ENCODE results near the gene PPIL6.

Gene PPIL6

DNA sequence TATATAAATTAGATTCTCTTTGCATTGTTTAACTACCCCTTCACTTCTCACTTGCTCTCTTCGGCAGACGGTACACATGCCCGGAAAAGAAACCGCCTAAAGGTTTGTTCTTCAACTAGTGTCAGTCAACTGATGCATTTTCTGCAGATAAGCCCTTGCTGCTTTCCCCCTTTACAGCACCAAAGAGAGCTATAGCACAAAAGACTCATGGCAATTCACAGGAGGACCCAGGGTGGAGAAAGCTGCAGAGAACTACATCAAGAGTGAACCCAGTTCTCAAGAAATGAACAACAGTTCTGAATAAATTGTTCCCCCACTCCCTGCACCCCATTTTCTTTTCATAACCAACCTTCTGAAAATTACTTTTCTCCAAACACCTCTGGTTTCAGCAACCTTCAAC is 67.1 kb downstream of the PPIL6 start:
- H3K9me3 ChIP-seq (ENCODE audit: control insufficient read depth, low read length) = no peaks in the 10 kb centered on the region
- no peak overlapping the region for H4K8ac ChIP-seq (ENCODE audit: low read length)
- H3K9ac ChIP-seq (ENCODE audit: low read length) = peak overlapping the region; percentile 33
- H2BK5ac ChIP-seq (ENCODE audit: low read depth, low read length, poor library complexity, severe bottlenecking) = no peak overlapping the region
- H3K4me1 ChIP-seq (ENCODE audit: control insufficient read depth, insufficient read depth, low read depth, low read length) = no peaks in the 10 kb centered on the region
- no peak overlapping the region for H2BK12ac ChIP-seq (ENCODE audit: low read length in 2 of 2)
- H3K27ac ChIP-seq (ENCODE audit: low read length, poor library complexity, severe bottlenecking) = no peak overlapping the region
- H3K14ac ChIP-seq (ENCODE audit: low read length in 2 of 2) = no peak overlapping the region
- H2BK120ac ChIP-seq (ENCODE audit: low read depth, low read length) = no peak overlapping the region
- H2BK15ac ChIP-seq (ENCODE audit: low read depth, poor library complexity, severe bottlenecking) = no peak overlapping the region
- DNase-seq = no peak
- peaks cover 9 to 100% of the 10 kb centered on the region in 2 experiments for H3K36me3 ChIP-seq (ENCODE audit: control insufficient read depth in 1 of 2, insufficient read depth in 2 of 2, low read depth in 1 of 2, low read length in 2 of 2)
- H3K4me3 ChIP-seq (ENCODE audit: insufficient read depth in 1 of 2, low read depth in 1 of 2, low read length in 2 of 2) = no peak overlapping the region
- no peaks in the 10 kb centered on the region for H3K27me3 ChIP-seq (ENCODE audit: control insufficient read depth in 1 of 2, insufficient read depth in 1 of 2, low read length in 2 of 2)
- H3K18ac ChIP-seq (ENCODE audit: low read depth in 1 of 2, low read length in 2 of 2) = no peak overlapping the region
- 96% methylated on average over 4 of the region's 4 CpGs for WGBS
- no peak overlapping the region for H2AK5ac ChIP-seq (ENCODE audit: low read length, severe bottlenecking)
- no peak overlapping the region for H3K4me2 ChIP-seq (ENCODE audit: low read length, poor library complexity, severe bottlenecking)
- no peak overlapping the region for H3K4ac ChIP-seq (ENCODE audit: low read depth in 1 of 2, low read length in 2 of 2)
- H2AFZ ChIP-seq (ENCODE audit: low read depth, low read length) = no peak overlapping the region
- H4K91ac ChIP-seq (ENCODE audit: low read length) = no peak overlapping the region
- H3K23ac ChIP-seq (ENCODE audit: low read length in 2 of 2) = no peak overlapping the region
- peaks cover 4% of the 10 kb centered on the region for H3K79me1 ChIP-seq (replicated peaks; ENCODE audit: low read length, poor library complexity, severe bottlenecking)

DNA sequence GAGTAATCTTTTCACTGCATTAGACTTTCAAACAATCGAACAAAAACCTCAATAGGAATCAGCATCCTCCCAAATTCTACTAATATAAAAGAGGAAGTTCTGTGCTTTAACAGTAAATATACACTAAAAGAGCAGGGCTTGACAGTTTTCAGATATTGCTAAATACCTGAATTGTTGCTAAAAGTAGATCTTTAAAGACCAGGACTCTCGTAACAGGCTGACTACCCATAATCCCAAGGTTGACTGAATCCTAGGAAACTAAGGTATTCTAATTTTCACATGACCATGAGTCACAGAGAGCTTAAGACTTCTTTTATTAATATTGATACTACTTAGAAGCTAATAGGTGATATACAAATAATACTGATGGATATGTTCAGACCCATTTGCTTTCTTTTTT is 68.3 kb downstream of the PPIL6 start:
- Histone ChIP-seq H2AFZ (ENCODE audit: low read depth, low read length) (no peak overlapping the region), H3K9ac (ENCODE audit: low read length) (peak overlapping the region; percentile 33), H3K23ac (ENCODE audit: low read length in 2 of 2) (no peak overlapping the region), H2BK12ac (ENCODE audit: low read length in 2 of 2) (no peak overlapping the region), H3K4ac (ENCODE audit: low read depth in 1 of 2, low read length in 2 of 2) (no peak overlapping the region), H3K4me2 (ENCODE audit: low read length, poor library complexity, severe bottlenecking) (no peak overlapping the region), H3K14ac (ENCODE audit: low read length in 2 of 2) (no peak overlapping the region), H3K4me1 (ENCODE audit: control insufficient read depth, insufficient read depth, low read depth, low read length) (no peaks in the 10 kb centered on the region), H3K27ac (ENCODE audit: low read length, poor library complexity, severe bottlenecking) (peak overlapping the region; percentile 2), H4K91ac (ENCODE audit: low read length) (no peak overlapping the region), H4K8ac (ENCODE audit: low read length) (no peak overlapping the region), H2BK15ac (ENCODE audit: low read depth, poor library complexity, severe bottlenecking) (no peak overlapping the region), H3K27me3 (ENCODE audit: control insufficient read depth in 1 of 2, insufficient read depth in 1 of 2, low read length in 2 of 2) (no peaks in the 10 kb centered on the region), H3K79me1 (replicated peaks; ENCODE audit: low read length, poor library complexity, severe bottlenecking) (peaks cover 4% of the 10 kb centered on the region), H3K9me3 (ENCODE audit: control insufficient read depth, low read length) (no peaks in the 10 kb centered on the region), H3K36me3 (ENCODE audit: control insufficient read depth in 1 of 2, insufficient read depth in 2 of 2, low read depth in 1 of 2, low read length in 2 of 2) (peaks cover 9 to 100% of the 10 kb centered on the region in 2 experiments), H2BK5ac (ENCODE audit: low read depth, low read length, poor library complexity, severe bottlenecking) (no peak overlapping the region), H2BK120ac (ENCODE audit: low read depth, low read length) (no peak overlapping the region), H2AK5ac (ENCODE audit: low read length, severe bottlenecking) (no peak overlapping the region), H3K4me3 (ENCODE audit: insufficient read depth in 1 of 2, low read depth in 1 of 2, low read length in 2 of 2) (no peak overlapping the region), H3K18ac (ENCODE audit: low read depth in 1 of 2, low read length in 2 of 2) (no peak overlapping the region)
- 100% methylated on average over 1 of the region's 2 CpGs for WGBS
- DNase-seq = no peak

DNA sequence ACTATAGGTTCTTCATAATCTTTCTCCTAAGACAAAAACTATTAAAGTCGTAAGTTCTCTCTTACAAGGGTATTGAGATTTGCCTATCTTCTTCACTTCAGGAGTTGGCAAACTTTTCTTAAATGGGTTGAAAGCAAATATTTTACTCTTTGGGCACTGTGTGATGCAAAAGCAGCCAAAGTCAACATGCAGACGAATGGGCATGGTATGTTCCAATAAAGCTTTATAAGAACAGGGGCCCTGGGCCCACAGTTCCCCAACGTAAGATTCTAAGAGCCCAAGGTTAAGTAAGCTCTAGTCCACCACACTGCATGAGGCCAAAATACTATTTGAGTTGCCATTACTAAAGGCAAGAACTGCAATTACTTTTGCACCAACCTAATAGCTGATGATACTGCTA is 69.6 kb downstream of the PPIL6 start:
- no peak overlapping the region for H3K4me2 ChIP-seq (ENCODE audit: low read length, poor library complexity, severe bottlenecking)
- peak overlapping the region; percentile 32 for H3K27ac ChIP-seq (ENCODE audit: low read length, poor library complexity, severe bottlenecking)
- no peak overlapping the region for H2AK5ac ChIP-seq (ENCODE audit: low read length, severe bottlenecking)
- no peak overlapping the region for H3K18ac ChIP-seq (ENCODE audit: low read depth in 1 of 2, low read length in 2 of 2)
- H2BK5ac ChIP-seq (ENCODE audit: low read depth, low read length, poor library complexity, severe bottlenecking) = no peak overlapping the region
- no peak overlapping the region for H2BK15ac ChIP-seq (ENCODE audit: low read depth, poor library complexity, severe bottlenecking)
- no peak overlapping the region for H4K91ac ChIP-seq (ENCODE audit: low read length)
- no peak overlapping the region for H2BK12ac ChIP-seq (ENCODE audit: low read length in 2 of 2)
- no peak overlapping the region for H2AFZ ChIP-seq (ENCODE audit: low read depth, low read length)
- H3K4me1 ChIP-seq (ENCODE audit: control insufficient read depth, insufficient read depth, low read depth, low read length) = no peaks in the 10 kb centered on the region
- no peak overlapping the region for H3K23ac ChIP-seq (ENCODE audit: low read length in 2 of 2)
- DNase-seq = no peak
- H3K9me3 ChIP-seq (ENCODE audit: control insufficient read depth, low read length) = no peaks in the 10 kb centered on the region
- H3K14ac ChIP-seq (ENCODE audit: low read length in 2 of 2) = no peak overlapping the region
- no peak overlapping the region for H3K4ac ChIP-seq (ENCODE audit: low read depth in 1 of 2, low read length in 2 of 2)
- H3K27me3 ChIP-seq (ENCODE audit: control insufficient read depth in 1 of 2, insufficient read depth in 1 of 2, low read length in 2 of 2) = no peaks in the 10 kb centered on the region
- 81% methylated on average over 3 of the region's 3 CpGs for WGBS
- no peak overlapping the region for H3K9ac ChIP-seq (ENCODE audit: low read length)
- no peak overlapping the region for H2BK120ac ChIP-seq (ENCODE audit: low read depth, low read length)
- no peak overlapping the region for H4K8ac ChIP-seq (ENCODE audit: low read length)
- H3K79me1 ChIP-seq (replicated peaks; ENCODE audit: low read length, poor library complexity, severe bottlenecking) = peaks cover 4% of the 10 kb centered on the region
- no peak overlapping the region for H3K4me3 ChIP-seq (ENCODE audit: insufficient read depth in 1 of 2, low read depth in 1 of 2, low read length in 2 of 2)
- peaks cover 7 to 100% of the 10 kb centered on the region in 2 experiments for H3K36me3 ChIP-seq (ENCODE audit: control insufficient read depth in 1 of 2, insufficient read depth in 2 of 2, low read depth in 1 of 2, low read length in 2 of 2)

DNA sequence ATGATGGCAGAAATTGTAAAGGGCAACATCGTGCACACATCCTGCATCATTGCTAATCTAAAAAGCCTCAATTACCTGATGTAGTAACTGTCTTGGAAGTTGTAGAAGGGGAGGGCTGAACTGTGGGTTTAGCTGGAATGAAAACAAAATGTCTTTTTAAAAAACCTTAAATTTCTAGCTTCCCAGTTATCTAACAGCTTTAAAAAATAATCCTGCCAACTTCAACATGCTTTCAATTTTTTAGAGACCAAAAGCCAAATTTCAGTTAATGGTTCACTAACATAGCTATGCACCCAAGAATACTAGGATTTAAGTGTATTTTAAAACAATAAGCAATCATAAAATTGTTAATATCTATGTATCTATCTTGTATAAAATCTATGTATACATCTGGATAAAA is 70.1 kb downstream of the PPIL6 start:
- Histone ChIP-seq H2AK5ac (ENCODE audit: low read length, severe bottlenecking) (no peak overlapping the region), H3K9ac (ENCODE audit: low read length) (peak overlapping the region; percentile 10), H2BK15ac (ENCODE audit: low read depth, poor library complexity, severe bottlenecking) (no peak overlapping the region), H2BK5ac (ENCODE audit: low read depth, low read length, poor library complexity, severe bottlenecking) (no peak overlapping the region), H3K27ac (ENCODE audit: low read length, poor library complexity, severe bottlenecking) (no peak overlapping the region), H3K36me3 (ENCODE audit: control insufficient read depth in 1 of 2, insufficient read depth in 2 of 2, low read depth in 1 of 2, low read length in 2 of 2) (peaks cover 6 to 99% of the 10 kb centered on the region in 2 experiments), H3K27me3 (ENCODE audit: control insufficient read depth in 1 of 2, insufficient read depth in 1 of 2, low read length in 2 of 2) (no peaks in the 10 kb centered on the region), H3K14ac (ENCODE audit: low read length in 2 of 2) (no peak overlapping the region), H3K23ac (ENCODE audit: low read length in 2 of 2) (no peak overlapping the region), H4K91ac (ENCODE audit: low read length) (no peak overlapping the region), H3K4me2 (ENCODE audit: low read length, poor library complexity, severe bottlenecking) (no peak overlapping the region), H3K18ac (ENCODE audit: low read depth in 1 of 2, low read length in 2 of 2) (no peak overlapping the region), H4K8ac (ENCODE audit: low read length) (no peak overlapping the region), H2BK12ac (ENCODE audit: low read length in 2 of 2) (no peak overlapping the region), H2AFZ (ENCODE audit: low read depth, low read length) (no peak overlapping the region), H3K9me3 (ENCODE audit: control insufficient read depth, low read length) (no peaks in the 10 kb centered on the region), H3K4me3 (ENCODE audit: insufficient read depth in 1 of 2, low read depth in 1 of 2, low read length in 2 of 2) (no peak overlapping the region), H3K79me1 (replicated peaks; ENCODE audit: low read length, poor library complexity, severe bottlenecking) (peaks cover 4% of the 10 kb centered on the region), H2BK120ac (ENCODE audit: low read depth, low read length) (no peak overlapping the region), H3K4me1 (ENCODE audit: control insufficient read depth, insufficient read depth, low read depth, low read length) (no peaks in the 10 kb centered on the region), H3K4ac (ENCODE audit: low read depth in 1 of 2, low read length in 2 of 2) (no peak overlapping the region)
- DNase-seq = no peak
- WGBS = no CpG with 5 or more reads among the region's 1 CpG

Data from mesenchymal stem cell (in vitro differentiated cells and primary cell).